Measurements from ENCODE around the gene PFN1. TPM values are rescaled to one million over a fixed set of nuclear protein-coding genes. Genes with fewer than 3 reads are reported as not detected.

PFN1 gene
- total and polyA plus RNA-seq, 2 experiments from 2014 or later: 886 to 2,247 TPM

- no peak for TF ChIP-seq EZH2phosphoT487 (IDR thresholded peaks at IDR 0.05; ENCODE audit: insufficient read depth, low read depth)
- no peak for TF ChIP-seq EZH2 (IDR thresholded peaks at IDR 0.05; ENCODE audit: insufficient read depth, poor library complexity, severe bottlenecking)
- peaks cover 11% of the 10 kb centered on the region for H3K36me3 ChIP-seq (ENCODE audit: low read depth)
- peak overlapping the region; percentile 91 for H3K27ac ChIP-seq
These were observed 5.4 kb downstream of the PFN1 start for GRCh38 chr17:4942760-4943508.

GRCh38 chr17:4941319-4941610, 7.1 kb downstream of the PFN1 start:
- TF ChIP-seq EZH2 (IDR thresholded peaks at IDR 0.05; ENCODE audit: insufficient read depth, poor library complexity, severe bottlenecking) (no peak), EZH2phosphoT487 (IDR thresholded peaks at IDR 0.05; ENCODE audit: insufficient read depth, low read depth) (no peak)
- Histone ChIP-seq H3K9ac (peak overlapping the region; percentile 94), H3K9me2 (ENCODE audit: insufficient read depth) (no peaks in the 10 kb centered on the region), H3F3A (ENCODE audit: insufficient read depth) (peaks cover 51% of the 10 kb centered on the region), H3K27ac (peak overlapping the region; percentile 80), H4K20me1 (ENCODE audit: insufficient read depth) (peaks cover 6% of the 10 kb centered on the region; the same call in 1 of the 2 replicates), H3K9me3 (ENCODE audit: low read depth) (no peaks in the 10 kb centered on the region), H2AFZ (peak overlapping the region; percentile 81; the same call in 1 of the 2 replicates), H3K4me2 (ENCODE audit: unreplicated experiment) (peak overlapping the region; percentile 93), H3K27me3 (replicated peaks; ENCODE audit: insufficient read depth) (no peaks in the 10 kb centered on the region), H3K36me3 (ENCODE audit: low read depth) (peaks cover 5% of the 10 kb centered on the region), H3K4me1 (ENCODE audit: insufficient read depth) (peaks cover 29% of the 10 kb centered on the region), H3K79me2 (ENCODE audit: insufficient read depth) (peaks cover 75% of the 10 kb centered on the region), H3K4me3 (peak overlapping the region; percentile 94)
- WGBS, 2 experiments (ENCODE audit: low coverage in 1 of 2, low lambda C conversion rate in 2 of 2, missing lambda C conversion rate in 2 of 2): 34 to 48% methylated on average over 4 of the region's 4 CpGs
- DNase-seq: no peak
- in situ Hi-C loops (cut with MboI): no loop called here

More at GRCh38 chr17:4942760-4943508, 5.4 kb downstream of the PFN1 start:
- no peaks in the 10 kb centered on the region for H3K27me3 ChIP-seq (replicated peaks; ENCODE audit: insufficient read depth)
- H3K9me2 ChIP-seq (ENCODE audit: insufficient read depth): no peaks in the 10 kb centered on the region
- peak; percentile 25 for DNase-seq
- WGBS, 2 experiments (ENCODE audit: low coverage in 1 of 2, low lambda C conversion rate in 2 of 2, missing lambda C conversion rate in 2 of 2): 74 to 76% methylated on average over 13 of the region's 13 CpGs
- peaks cover 60% of the 10 kb centered on the region for H3F3A ChIP-seq (ENCODE audit: insufficient read depth)
- H3K4me3 ChIP-seq: no peak overlapping the region
- in situ Hi-C loops (cut with MboI): no loop called here
- peaks cover 90% of the 10 kb centered on the region for H3K79me2 ChIP-seq (ENCODE audit: insufficient read depth)
- peaks cover 6% of the 10 kb centered on the region; the same call in 1 of the 2 replicates for H4K20me1 ChIP-seq (ENCODE audit: insufficient read depth)
- no peak overlapping the region for H3K4me2 ChIP-seq (ENCODE audit: unreplicated experiment)
- peaks cover 29% of the 10 kb centered on the region for H3K4me1 ChIP-seq (ENCODE audit: insufficient read depth)
- no peak overlapping the region for H2AFZ ChIP-seq
- H3K9ac ChIP-seq: peak overlapping the region; percentile 94; the same call in 1 of the 2 replicates
- no peaks in the 10 kb centered on the region for H3K9me3 ChIP-seq (ENCODE audit: low read depth)

- Histone ChIP-seq H3K4me1 (ENCODE audit: insufficient read depth) (peaks cover 28% of the 10 kb centered on the region), H3K9ac (peak overlapping the region; percentile 94), H3K9me3 (ENCODE audit: low read depth) (no peaks in the 10 kb centered on the region), H3K4me3 (peak overlapping the region; percentile 94), H3K9me2 (ENCODE audit: insufficient read depth) (no peaks in the 10 kb centered on the region), H3F3A (ENCODE audit: insufficient read depth) (peaks cover 47% of the 10 kb centered on the region), H3K36me3 (ENCODE audit: low read depth) (peaks cover 3% of the 10 kb centered on the region; the same call in 1 of the 2 replicates), H3K4me2 (ENCODE audit: unreplicated experiment) (peak overlapping the region; percentile 93), H3K79me2 (ENCODE audit: insufficient read depth) (peaks cover 70% of the 10 kb centered on the region), H3K27ac (peak overlapping the region; percentile 80), H3K27me3 (replicated peaks; ENCODE audit: insufficient read depth) (no peaks in the 10 kb centered on the region), H4K20me1 (ENCODE audit: insufficient read depth) (peaks cover 6% of the 10 kb centered on the region; the same call in 1 of the 2 replicates), H2AFZ (peak overlapping the region; percentile 81)
- 1 to 2% methylated on average over 27 to 29 of the region's 29 CpGs for WGBS, 2 experiments (ENCODE audit: low coverage in 1 of 2, low lambda C conversion rate in 2 of 2, missing lambda C conversion rate in 2 of 2)
- in situ Hi-C loops (cut with MboI): no loop called here
- no peak for TF ChIP-seq EZH2phosphoT487 (IDR thresholded peaks at IDR 0.05; ENCODE audit: insufficient read depth, low read depth)
- TF ChIP-seq EZH2 (IDR thresholded peaks at IDR 0.05; ENCODE audit: insufficient read depth, poor library complexity, severe bottlenecking): no peak
- peak; percentile 91 for DNase-seq
These were observed 7.6 kb downstream of the PFN1 start for GRCh38 chr17:4940555-4941318.

- peak within 1 kb of the TSS; percentile 80 for H3K27ac ChIP-seq
- 1 to 2% methylated on average over 59 to 72 of the region's 72 CpGs for WGBS, 2 experiments (ENCODE audit: low coverage in 1 of 2, low lambda C conversion rate in 2 of 2, missing lambda C conversion rate in 2 of 2)
- peaks cover 22% of the 10 kb centered on the region for H3K4me1 ChIP-seq (ENCODE audit: insufficient read depth)
- H3K9me3 ChIP-seq (ENCODE audit: low read depth): no peaks in the 10 kb centered on the region
- H3K4me3 ChIP-seq: peak within 1 kb of the TSS; percentile 94
- peak within 1 kb of the TSS; percentile 81 for H2AFZ ChIP-seq
- peaks cover 41% of the 10 kb centered on the region for H3F3A ChIP-seq (ENCODE audit: insufficient read depth)
- no peaks in the 10 kb centered on the region for H3K27me3 ChIP-seq (replicated peaks; ENCODE audit: insufficient read depth)
- peak within 1 kb of the TSS; percentile 94 for H3K9ac ChIP-seq
- TF ChIP-seq EZH2 (IDR thresholded peaks at IDR 0.05; ENCODE audit: insufficient read depth, poor library complexity, severe bottlenecking) (no peak), EZH2phosphoT487 (IDR thresholded peaks at IDR 0.05; ENCODE audit: insufficient read depth, low read depth) (no peak)
- H3K79me2 ChIP-seq (ENCODE audit: insufficient read depth): peaks cover 62% of the 10 kb centered on the region
- DNase-seq: peak; percentile 100
- H3K36me3 ChIP-seq (ENCODE audit: low read depth): no peaks in the 10 kb centered on the region
- no peaks in the 10 kb centered on the region for H3K9me2 ChIP-seq (ENCODE audit: insufficient read depth)
- 0 out of 2 replicates have a peak, but pooled peaks cover 6% of the 10 kb centered on the region for H4K20me1 ChIP-seq (ENCODE audit: insufficient read depth)
- in situ Hi-C loops (cut with MboI): no loop called here
- peak within 1 kb of the TSS; percentile 93 for H3K4me2 ChIP-seq (ENCODE audit: unreplicated experiment)
These were observed 8.4 kb downstream of the PFN1 start, which contains the start of the genes RNF167 and SLC25A11 for GRCh38 chr17:4939796-4940554. TSS of gene RNF167 (plus strand) at chr17:4940268. CDS start at chr17:4940910, 642 bp downstream. TSS of gene SLC25A11 (minus strand) at chr17:4940046. CDS start at chr17:4939910, 136 bp downstream.
